ENCODE data around the gene CYP27B1. TPM values are rescaled to one million over a fixed set of nuclear protein-coding genes. Genes with fewer than 3 reads are reported as not detected.

Gene CYP27B1
- total RNA-seq, 4 donors from 2014 or later = 0.17 to 0.44 TPM; not detected in 2

- no peak for TF ChIP-seq CTCF (IDR thresholded peaks at IDR 0.05; ENCODE audit: low read depth)
These were observed 26.0 kb downstream of the CYP27B1 start for GRCh38 chr12:57740656-57741412.

- no peak for TF ChIP-seq CTCF (IDR thresholded peaks at IDR 0.05; ENCODE audit: low read depth)
These were observed 26.9 kb downstream of the CYP27B1 start for GRCh38 chr12:57739914-57740538.

DNA sequence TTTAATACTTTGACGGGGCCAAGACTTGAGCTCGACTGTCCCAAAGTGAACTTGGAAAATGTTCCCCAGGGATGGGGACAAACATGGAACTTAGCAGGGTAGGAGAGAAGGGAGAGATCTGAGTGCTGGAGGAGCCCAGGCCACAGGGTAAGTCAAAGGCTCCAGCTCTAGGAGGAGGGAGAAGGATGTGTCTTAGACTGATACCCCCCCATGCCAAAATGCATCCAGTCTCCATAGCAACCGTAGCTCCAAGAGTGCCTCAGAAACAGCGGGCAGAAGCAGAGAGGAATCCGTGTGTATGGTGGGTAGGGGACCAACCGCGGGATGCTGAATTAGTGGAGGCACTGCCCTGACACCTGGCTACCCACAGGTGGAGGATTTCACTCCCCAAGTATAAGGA is 27.5 kb downstream of the CYP27B1 start:
- TF ChIP-seq CTCF (IDR thresholded peaks at IDR 0.05; ENCODE audit: low read depth) = no peak

DNA sequence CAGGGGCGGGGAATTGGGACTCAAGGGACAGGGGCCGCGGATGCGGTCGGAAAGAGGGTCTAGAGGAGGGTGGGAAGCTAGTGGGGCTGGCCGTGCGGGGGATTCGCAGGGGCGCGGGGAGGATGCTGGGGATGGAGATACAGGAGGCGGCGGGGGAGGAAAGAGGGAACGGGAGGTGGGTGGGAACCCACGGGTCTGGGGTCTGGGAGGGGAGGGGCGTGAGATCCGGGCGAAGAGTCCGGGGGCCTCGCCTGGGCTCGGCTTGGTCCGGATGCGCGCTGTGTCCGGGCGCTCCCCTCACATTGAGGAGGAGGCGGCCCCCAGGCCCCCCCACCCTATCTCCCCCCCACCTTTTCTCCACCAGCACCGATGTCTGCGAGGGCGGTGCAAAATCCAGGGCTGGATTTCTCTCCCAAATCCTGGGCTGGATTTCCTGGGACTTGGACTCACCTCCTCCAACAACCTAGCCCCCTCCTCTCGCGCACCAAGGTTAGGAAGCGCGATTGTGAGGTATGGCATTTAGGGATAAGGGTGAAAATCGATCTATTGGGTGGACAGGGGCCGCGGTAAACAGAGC is 28.1 kb downstream of the CYP27B1 start, which contains the start of gene AGAP2:
Gene AGAP2 (minus strand): TSS at position 82 of the 577 bp plus-strand sequence. CDS start 496 bp downstream, outside the sequence.
- no peak for TF ChIP-seq CTCF (IDR thresholded peaks at IDR 0.05; ENCODE audit: low read depth)

DNA sequence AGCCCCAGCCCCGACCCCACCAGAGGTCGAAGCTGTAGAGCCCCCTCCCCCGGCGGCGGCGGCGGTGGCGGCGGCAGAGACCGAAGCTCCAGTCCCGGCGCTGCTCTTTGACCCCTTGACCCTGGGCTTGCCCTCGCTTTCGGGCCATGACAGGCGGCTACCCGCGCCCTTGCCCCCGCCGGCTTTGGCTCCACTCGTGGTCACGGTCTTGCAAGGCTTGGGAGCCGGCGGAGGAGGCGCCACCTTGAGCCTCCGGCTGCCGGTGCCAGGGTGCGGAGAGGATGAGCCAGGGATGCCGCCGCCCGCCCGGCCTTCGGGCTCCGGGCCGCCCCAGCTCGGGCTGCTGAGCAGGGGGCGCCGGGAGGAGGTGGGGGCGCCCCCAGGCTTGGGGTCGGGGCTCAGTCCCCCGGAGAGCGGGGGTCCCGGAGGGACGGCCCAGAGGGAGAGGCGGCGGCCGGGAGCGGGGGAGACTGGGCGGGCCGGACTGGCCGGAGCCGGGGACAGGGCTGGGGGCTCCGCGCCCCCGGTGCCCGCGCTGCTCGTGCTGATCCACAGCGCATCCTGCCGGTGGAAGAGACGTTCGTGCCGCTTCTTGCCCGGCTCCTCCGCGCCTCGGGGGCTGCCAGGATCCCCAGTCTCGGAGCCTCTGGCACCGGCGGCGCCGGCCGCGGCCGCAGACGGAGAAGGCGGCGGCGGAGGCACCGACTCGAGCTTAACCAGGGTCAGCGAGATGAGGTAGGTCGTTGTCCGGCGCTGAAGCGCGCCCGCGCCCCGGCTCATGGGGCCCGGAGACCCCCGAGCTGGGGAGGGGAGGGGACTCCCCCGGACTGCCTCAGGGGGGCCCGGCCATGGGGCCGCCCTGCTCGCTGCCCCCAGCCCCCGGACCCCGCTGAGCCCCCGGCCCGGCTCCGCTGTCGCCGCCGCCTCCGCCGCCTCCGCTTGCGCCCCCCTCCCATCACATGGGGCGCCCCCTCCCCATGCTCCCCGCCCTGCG is 29.1 kb downstream of the CYP27B1 start:
- no peak for TF ChIP-seq CTCF (IDR thresholded peaks at IDR 0.05; ENCODE audit: low read depth)

GRCh38 chr12:57736741-57737466 is 30.0 kb downstream of the CYP27B1 start:
- no peak for TF ChIP-seq CTCF (IDR thresholded peaks at IDR 0.05; ENCODE audit: low read depth)

Data from subcutaneous adipose tissue (tissue), 4 donors.